ENCODE results near the gene QKI. TPM values are rescaled to one million over a fixed set of nuclear protein-coding genes. Genes with fewer than 3 reads are reported as not detected.

Gene QKI
- total and polyA plus RNA-seq, 2 of the 8 experiments (the other 6 are each of a cell fraction or from before 2014, with no cell fraction given), result 181 to 183 TPM

- no peak overlapping the region; the same call in 1 of the 2 replicates for H4K8ac ChIP-seq (ENCODE audit: extremely low read depth, insufficient read depth, low read length)
- H2BK120ac ChIP-seq (replicated peaks; ENCODE audit: low read depth, low read length), result no peak overlapping the region
- peak overlapping the region; percentile 76 to 99 (median 80) for H3K4me3 ChIP-seq (ENCODE audit: extremely low read depth in 1 of 4, insufficient read depth in 2 of 4, low read depth in 3 of 4, low read length in 4 of 4)
- peak overlapping the region; percentile 63 to 80 for H3K4me2 ChIP-seq (ENCODE audit: insufficient read depth in 1 of 2, low read depth in 2 of 2, low read length in 2 of 2)
- peaks cover 2 to 16% of the 10 kb centered on the region in 2 experiments for H4K20me1 ChIP-seq (replicated peaks in 1 of 2; ENCODE audit: control insufficient read depth in 1 of 2, insufficient read depth in 2 of 2, low read length in 2 of 2)
- H3K18ac ChIP-seq (ENCODE audit: extremely low read depth, low read length), result peak overlapping the region; percentile 88
- H3K79me2 ChIP-seq (ENCODE audit: control insufficient read depth in 1 of 2, insufficient read depth in 2 of 2, low read length in 2 of 2), result peaks cover 11 to 60% of the 10 kb centered on the region in 2 experiments; a peak in 3 of 4 replicates
- peak overlapping the region; percentile 52 to 87 (median 70) for H3K9ac ChIP-seq (replicated peaks in 1 of 4; ENCODE audit: extremely low read depth in 1 of 4, low read depth in 3 of 4, low read length in 3 of 4)
- no peak overlapping the region for H2BK5ac ChIP-seq (ENCODE audit: low read depth, low read length)
- H3K27me3 ChIP-seq (replicated peaks in 1 of 4; ENCODE audit: control insufficient read depth in 3 of 4, extremely low read depth in 1 of 4, insufficient read depth in 3 of 4, low read length in 3 of 4), result no peaks in the 10 kb centered on the region; a peak in 1 of 7 replicates
- 1% methylated on average over 42 of the region's 63 CpGs; no CpG with 5 or more reads in 1 of the 2 experiments for WGBS, 2 experiments (ENCODE audit: extremely low coverage in 1 of 2, insufficient coverage in 1 of 2, insufficient read length in 1 of 2, insufficient replicate concordance in 2 of 2, low coverage in 1 of 2, low lambda C conversion rate in 2 of 2, missing lambda C conversion rate in 1 of 2)
- no peak overlapping the region for H3K56ac ChIP-seq (replicated peaks; ENCODE audit: insufficient read length, low read depth, low read length)
- no peak for DNase-seq (ENCODE audit: low read depth in 1 of 2, low spot score in 2 of 2)
- no peak overlapping the region for H2BK15ac ChIP-seq (ENCODE audit: low read length)
- H2BK12ac ChIP-seq (ENCODE audit: low read depth, low read length), result 0 out of 2 replicates have a peak overlapping the region, but pooled peaks have one; percentile 31
- H3K36me3 ChIP-seq (ENCODE audit: control insufficient read depth in 2 of 4, insufficient read depth in 4 of 4, low read length in 3 of 4), result no peaks in the 10 kb centered on the region
- peaks cover 8% of the 10 kb centered on the region; the same call in 1 of the 2 replicates for H3K23me2 ChIP-seq (ENCODE audit: low read depth, low read length)
- H2AK5ac ChIP-seq (ENCODE audit: low read depth, low read length), result no peak overlapping the region
- H2AFZ ChIP-seq (ENCODE audit: low read length), result no peak overlapping the region
- no peak overlapping the region for H4K5ac ChIP-seq (ENCODE audit: insufficient read length, low read depth, low read length)
- no peak for FAIRE-seq
- no peak overlapping the region for H4K91ac ChIP-seq (replicated peaks; ENCODE audit: insufficient read length, low read length)
- no peak overlapping the region for H3K23ac ChIP-seq (ENCODE audit: insufficient read length)
- H3K79me1 ChIP-seq (ENCODE audit: low read depth, low read length), result no peaks in the 10 kb centered on the region
- H3K9me3 ChIP-seq (ENCODE audit: insufficient read depth in 2 of 2, low read depth in 1 of 2, low read length in 1 of 2), result no peaks in the 10 kb centered on the region
- no peak overlapping the region for H3K14ac ChIP-seq (ENCODE audit: insufficient read length)
- H2BK20ac ChIP-seq (ENCODE audit: low read length), result no peak overlapping the region
- ChIA-PET CTCF (ENCODE audit: partially characterized antibody) (interaction anchor here (0.6 to 1.6 kb wide), 11 partner anchors 10 to 537 kb away, joined by 3 to 9 read pairs (median 3); no protein-coding TSS in a partner anchor), POLR2A (ENCODE audit: partially characterized antibody) (interaction anchor here (0.6 to 2.1 kb wide), 6 partner anchors 11 to 399 kb away, joined by 3 to 7 read pairs (median 3); no protein-coding TSS in a partner anchor)
- peak overlapping the region; percentile 73 for H3K4ac ChIP-seq (replicated peaks; ENCODE audit: insufficient read length, low read depth, low read length)
- peaks cover 0 to 17% (median 6%) of the 10 kb centered on the region in 4 experiments; a peak in 5 of 7 replicates for H3K4me1 ChIP-seq (replicated peaks in 1 of 4; ENCODE audit: control insufficient read depth in 3 of 4, insufficient read depth in 4 of 4, low read length in 3 of 4)
- H3K27ac ChIP-seq (ENCODE audit: low read depth, low read length), result no peak overlapping the region
- TF ChIP-seq SP2 (IDR thresholded peaks at IDR 0.05; ENCODE audit: low read length), result no peak
- TF ChIP-seq RBBP5 (IDR thresholded peaks at IDR 0.05; ENCODE audit: borderline replicate concordance, low read depth, low read length), result 0 out of 2 replicates have a peak, but pooled peaks have one; percentile 35
- TF ChIP-seq SIN3A (conservative IDR thresholded peaks at IDR 0.05 in 1 of 2, IDR thresholded peaks at IDR 0.05 in 1 of 2; ENCODE audit: low read depth in 1 of 2, low read length in 2 of 2), result peak in 1 of 2 experiments; percentile 43; a peak in 1 of 4 replicates
- 0 out of 2 replicates have a peak, but pooled peaks have one; percentile 26 for TF ChIP-seq PHF8 (conservative IDR thresholded peaks at IDR 0.05; ENCODE audit: low read depth, low read length)
- TF ChIP-seq ASH2L (IDR thresholded peaks at IDR 0.05; ENCODE audit: low read length), result peak; percentile 18
- no peak for TF ChIP-seq YY1 (IDR thresholded peaks at IDR 0.05; ENCODE audit: low read depth, low read length)
- peak; percentile 18 for TF ChIP-seq KDM4A (IDR thresholded peaks at IDR 0.05; ENCODE audit: low read depth, low read length, severe bottlenecking)
- peak; percentile 55; the same call in 1 of the 2 replicates for TF ChIP-seq CHD2 (IDR thresholded peaks at IDR 0.05; ENCODE audit: low read length)
- TF ChIP-seq SIX5 (IDR thresholded peaks at IDR 0.05; ENCODE audit: low read depth, low read length), result no peak
- TF ChIP-seq SAP30 (IDR thresholded peaks at IDR 0.05; ENCODE audit: insufficient read depth, insufficient replicate concordance, low read length), result peak; percentile 90
- TF ChIP-seq POLR2A (IDR thresholded peaks at IDR 0.05; ENCODE audit: control extremely low read depth in 1 of 2, low read depth in 2 of 2, low read length in 2 of 2), result no peak
Measured at GRCh38 chr6:163415620-163416556, 1.4 kb downstream of the QKI start.
